ENCODE measurements around the gene FANCE.

FANCE gene

DNA sequence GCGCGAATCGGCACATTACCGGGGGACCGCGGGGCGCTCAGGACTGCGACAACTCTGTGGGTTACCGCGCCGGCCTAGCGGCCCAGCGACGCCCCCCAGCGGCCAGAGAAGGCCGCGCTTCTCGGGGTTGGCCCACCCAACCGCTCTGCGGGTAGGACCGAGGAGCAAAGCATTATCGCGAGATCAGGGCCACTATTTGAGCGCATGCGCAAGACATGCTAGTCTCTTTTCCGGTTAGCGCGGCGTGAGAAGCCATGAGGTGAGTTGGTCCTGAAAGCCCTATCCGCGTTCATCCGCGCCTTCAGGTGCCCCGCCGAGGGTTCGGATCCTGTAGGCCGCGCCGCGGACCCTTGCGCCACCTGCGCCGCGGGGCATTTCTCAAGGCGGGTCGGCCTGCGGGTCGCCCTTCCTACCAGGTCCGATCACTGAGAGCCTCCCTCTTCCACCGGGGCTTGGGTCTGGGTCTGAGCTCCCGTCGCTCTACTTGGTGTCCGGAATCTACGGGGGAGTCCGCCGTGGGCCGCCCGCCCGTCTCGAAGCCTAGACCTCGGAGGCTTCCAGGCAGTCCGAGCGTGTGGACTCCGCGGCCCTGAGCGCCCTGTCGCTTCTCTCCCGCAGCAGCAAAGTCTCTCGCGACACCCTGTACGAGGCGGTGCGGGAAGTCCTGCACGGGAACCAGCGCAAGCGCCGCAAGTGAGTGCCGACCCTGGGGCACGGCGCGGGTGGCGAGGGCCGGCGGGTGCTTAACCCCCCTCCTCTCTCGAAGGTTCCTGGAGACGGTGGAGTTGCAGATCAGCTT lies 16.2 kb downstream of the FANCE start, which contains the start of gene RPL10A:
RPL10A (plus strand) TSS at position 221 of the 799 bp plus-strand sequence; CDS start at position 255, 34 bp downstream.
- peak; percentile 91 for DNase-seq (ENCODE audit: low read depth)

DNA sequence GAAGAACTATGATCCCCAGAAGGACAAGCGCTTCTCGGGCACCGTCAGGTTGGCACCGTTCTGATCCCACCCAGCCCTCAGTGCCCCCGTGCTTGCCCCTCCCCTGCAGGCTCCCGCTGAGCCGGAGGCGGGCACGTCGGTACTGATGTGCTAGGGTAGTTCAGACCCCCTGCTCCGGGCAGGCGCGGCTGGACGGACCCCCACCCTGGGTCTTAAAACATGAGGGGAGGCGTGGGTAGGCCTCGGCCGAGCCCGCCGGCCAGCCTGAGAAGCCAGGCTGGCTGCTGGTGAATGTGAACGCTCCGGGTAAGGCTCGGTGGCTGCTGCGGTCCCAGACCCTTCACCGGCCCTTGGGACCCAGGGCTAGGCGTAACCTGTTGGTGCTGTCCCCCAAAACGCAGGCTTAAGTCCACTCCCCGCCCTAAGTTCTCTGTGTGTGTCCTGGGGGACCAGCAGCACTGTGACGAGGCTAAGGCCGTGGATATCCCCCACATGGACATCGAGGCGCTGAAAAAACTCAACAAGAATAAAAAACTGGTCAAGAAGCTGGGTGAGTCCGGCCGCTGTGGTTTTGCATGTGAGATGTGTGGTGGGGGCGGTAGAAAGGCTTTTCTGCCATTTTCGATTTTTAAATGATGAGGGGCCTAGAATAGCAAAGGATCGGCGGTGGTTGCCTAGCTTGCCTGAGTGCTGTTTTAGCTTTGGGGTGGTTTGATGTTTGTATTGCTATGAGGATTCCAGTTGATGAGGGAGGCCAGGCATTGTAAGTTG lies 17.0 kb downstream of the FANCE start:
- no peak for DNase-seq (ENCODE audit: low read depth)

DNA sequence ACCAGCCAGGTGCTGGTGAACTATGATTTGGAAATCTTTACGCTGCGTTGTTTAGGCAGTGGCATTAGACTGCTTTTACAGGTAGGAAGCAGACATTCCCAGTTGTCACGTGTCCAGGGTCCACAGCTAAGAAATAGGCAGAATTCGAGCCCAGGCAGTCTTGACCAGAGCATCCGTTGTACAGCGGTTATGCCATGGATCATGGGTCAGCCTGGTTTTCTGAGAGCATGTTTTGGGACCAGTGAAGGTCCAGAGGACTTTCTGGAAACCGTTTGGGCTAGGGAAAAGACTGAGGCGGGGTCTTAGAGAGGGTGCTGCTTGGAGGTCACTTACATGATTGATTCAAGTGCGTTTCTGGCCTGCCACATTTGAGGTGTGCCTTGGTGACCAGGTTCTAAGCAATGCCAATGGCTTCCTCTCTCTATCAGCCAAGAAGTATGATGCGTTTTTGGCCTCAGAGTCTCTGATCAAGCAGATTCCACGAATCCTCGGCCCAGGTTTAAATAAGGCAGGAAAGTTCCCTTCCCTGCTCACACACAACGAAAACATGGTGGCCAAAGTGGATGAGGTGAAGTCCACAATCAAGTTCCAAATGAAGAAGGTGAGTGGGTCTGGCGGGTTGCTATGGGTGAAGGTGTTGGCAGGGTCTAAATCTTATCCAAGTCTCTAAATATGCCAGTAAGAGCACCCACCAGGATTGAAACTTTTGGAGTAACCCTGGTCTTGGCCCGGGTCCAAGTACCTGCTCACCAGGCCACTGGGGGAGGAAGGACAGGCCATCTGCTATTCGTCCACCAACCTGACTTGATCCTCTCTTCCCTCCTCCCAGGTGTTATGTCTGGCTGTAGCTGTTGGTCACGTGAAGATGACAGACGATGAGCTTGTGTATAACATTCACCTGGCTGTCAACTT lies 17.9 kb downstream of the FANCE start:
- no peak for DNase-seq (ENCODE audit: low read depth)

DNA sequence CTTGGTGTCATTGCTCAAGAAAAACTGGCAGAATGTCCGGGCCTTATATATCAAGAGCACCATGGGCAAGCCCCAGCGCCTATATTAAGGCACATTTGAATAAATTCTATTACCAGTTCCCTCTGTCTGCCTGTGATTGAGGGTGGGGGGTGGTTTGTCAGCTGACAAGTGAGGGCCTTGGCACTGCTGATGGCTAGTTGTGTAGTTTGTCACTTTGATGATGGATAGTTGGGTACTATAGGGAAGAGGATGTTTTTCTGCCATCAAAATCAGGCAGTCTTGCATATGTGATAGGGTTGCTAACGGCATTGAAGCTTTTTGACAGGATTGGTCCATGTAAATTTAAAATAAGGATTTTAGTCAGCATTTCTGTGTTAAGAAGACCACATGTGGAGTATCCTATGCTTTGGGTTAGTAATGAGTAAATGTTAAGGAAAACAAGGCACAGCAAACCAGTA lies 18.6 kb downstream of the FANCE start:
- DNase-seq (ENCODE audit: low read depth) = no peak

DNA sequence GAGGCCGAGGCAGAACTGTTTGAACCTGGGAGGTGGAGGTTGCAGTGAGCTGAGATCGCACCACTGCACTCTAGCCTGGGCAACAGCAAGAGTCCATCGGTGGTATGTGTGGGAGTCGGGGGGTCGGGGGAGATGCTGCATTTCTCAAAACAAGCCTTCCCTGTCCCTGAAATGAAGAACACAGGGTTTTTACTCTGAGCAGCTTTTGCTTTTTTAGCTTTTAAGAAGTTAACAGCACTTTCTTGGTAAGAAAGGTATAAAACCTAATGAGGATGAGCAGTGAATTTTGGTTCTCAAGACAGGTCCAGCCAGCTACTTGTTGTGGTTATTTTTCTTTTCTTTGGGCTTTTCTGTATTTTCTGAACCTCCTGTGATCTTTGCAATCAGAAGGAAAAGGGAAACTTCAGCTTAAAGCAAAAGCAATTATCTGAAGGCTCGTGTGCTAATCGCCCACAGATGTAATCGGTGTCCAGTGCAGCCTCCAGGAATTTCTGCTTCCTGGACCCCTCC lies 19.8 kb downstream of the FANCE start:
- no peak for DNase-seq (ENCODE audit: low read depth)

DNA sequence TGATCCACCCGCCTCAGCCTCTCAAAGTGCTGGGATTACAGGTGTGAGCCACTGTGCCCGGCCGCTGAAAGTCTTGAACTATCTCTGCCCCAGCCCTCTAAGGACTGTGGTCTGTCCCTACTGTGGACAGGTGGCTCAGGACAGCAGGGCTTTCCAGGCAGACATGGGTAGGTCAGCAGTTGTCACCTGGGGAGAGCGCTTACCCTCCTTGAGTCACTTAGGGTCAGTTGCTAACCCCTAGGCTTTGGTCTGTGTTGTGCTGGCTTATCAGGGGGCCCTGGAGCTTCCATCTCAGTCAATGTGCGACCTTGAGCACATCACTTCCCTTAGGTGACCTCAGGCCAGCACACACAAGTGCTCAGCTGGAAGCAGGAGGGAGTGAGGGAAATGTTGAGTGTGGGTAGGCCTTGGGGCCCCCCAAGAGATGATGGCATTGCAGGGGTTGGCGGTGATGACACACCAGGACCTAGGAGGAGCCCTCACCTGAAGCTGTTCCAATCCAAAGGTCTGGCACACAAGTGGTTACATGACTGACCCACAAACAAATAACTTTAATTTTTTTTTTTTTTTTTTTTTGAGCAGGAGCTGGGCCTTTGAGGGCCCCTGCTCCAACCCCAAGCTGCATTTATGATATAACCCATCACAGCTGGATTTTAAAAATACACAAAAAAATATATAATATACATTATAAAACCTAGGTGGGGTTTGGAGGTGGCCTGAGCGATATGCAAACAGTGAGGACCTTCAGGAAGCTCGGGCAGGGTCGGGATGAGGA lies 21.1 kb downstream of the FANCE start:
- DNase-seq (ENCODE audit: low read depth) = no peak

DNA sequence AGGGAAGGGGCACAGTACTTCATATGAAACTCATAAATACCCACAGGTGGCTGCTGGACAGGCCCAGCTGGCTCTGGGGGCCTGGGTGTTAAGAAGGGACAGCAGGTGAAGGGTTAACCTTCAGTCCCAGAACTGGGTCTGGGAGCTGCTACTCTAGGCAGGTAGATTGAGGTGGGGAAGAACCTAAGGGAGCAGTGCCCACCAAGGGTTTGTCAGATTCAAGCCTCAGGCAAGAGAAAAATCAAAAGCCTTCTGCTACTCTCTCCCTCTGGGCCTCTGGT lies 21.7 kb downstream of the FANCE start:
- no peak for DNase-seq (ENCODE audit: low read depth)

DNA sequence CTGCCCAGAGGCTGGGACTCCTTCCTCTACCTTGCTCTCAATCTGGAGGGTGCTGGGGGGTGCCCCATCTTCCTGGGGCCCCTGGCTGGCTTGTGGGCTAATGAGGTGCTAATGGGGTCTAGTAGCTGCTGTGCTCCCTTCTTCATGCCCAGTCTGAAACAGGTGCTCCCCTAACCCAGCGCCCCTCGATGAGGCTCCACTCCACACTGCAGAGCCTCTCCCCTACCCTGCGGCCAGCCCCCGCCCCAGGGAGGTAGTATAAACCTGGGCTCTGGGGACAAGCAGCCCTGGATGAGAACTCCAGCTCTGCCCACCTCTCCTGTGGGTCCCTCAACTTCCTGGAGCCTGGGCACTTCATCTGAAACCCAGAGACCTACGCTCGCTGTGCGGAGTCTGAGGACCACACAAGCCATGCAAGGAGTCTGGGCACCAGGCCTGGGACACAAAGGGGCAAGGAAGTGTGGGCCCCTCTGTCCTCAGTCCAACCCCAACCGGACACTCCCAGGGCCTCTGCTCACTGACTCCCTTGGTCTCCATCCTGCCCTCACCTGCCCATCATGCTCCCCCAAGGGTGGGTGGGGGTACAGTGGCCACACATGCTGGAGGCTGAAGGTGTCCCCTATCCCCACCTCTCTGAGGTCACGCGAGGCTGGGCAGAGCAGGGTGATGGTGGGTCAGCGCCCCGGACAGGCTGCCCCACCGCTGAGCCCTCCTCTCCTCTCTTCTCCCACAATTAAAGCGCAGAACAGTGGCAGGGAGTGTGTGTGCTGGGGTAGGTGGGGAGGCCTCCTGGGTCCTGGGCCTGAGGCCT lies 22.2 kb downstream of the FANCE start:
- DNase-seq (ENCODE audit: low read depth) = no peak

DNA sequence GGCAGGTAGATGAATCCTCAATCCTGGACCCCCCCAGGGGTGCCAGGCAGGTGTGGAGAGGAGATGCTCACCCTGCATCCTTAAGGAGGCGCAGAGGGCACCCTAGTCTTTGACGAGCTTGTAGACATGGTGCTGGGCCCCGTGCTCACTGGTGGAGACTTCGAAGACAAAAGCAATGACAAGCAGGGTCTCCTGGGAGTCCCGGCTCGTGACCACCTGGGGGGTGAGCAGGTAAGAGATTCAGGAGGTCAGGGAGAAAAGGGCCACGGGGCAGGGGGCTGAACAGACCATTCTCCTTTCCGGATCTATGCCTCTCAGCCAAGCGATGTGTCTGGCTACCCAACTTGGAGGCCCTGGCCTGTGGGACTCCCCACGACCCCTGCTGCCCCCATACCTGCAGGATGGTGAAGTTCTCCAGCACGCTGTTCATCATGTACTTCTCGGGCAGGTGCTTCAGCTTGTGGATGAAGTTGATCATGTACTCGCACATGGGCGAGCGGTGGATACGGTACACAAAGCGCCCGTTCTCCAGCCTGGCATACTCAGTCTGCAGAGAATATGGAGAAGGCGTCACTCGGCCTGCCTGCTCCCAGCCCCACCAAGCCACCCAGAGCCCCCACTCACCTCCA lies 22.9 kb downstream of the FANCE start:
- no peak for DNase-seq (ENCODE audit: low read depth)

DNA sequence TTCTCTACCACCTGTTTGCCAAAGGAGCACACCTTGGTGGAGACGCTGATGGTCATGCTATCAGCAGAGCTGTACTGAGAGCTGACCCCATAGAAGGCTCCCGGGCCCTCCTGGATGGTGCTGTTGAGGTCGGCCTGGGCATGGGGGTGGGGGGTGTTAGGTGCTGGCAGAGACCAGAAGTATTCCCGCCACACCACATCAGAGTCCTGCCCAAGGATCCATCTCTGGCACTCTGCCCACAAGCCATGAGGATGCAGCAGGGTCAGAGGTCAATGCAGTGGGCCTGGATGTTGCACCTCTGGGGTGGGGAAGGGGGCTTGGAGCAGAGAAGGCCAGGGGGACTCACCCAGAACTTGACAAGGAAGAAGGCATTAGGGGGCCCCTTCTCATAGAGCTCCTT lies 23.4 kb downstream of the FANCE start:
- DNase-seq (ENCODE audit: low read depth) = no peak

DNA sequence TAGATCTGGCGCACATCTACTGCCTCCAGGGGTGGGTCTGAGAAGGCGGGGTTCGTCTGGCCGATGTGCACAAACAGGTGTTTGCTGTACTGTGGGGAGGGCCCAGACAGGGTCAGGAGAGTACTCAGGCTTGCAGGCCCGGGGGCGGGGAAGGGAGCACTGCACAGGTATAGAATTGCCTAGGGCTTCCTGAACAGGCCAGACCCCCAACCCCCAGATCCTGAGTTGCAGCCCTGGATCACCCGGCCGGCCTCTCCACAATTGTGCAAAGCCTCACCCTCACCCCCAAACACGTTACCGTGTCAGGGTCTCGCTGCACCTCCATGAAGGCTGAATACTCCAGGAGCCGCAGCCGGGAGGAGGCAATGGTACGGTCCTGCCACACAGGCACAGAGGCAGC lies 23.9 kb downstream of the FANCE start:
- DNase-seq (ENCODE audit: low read depth) = no peak

DNA sequence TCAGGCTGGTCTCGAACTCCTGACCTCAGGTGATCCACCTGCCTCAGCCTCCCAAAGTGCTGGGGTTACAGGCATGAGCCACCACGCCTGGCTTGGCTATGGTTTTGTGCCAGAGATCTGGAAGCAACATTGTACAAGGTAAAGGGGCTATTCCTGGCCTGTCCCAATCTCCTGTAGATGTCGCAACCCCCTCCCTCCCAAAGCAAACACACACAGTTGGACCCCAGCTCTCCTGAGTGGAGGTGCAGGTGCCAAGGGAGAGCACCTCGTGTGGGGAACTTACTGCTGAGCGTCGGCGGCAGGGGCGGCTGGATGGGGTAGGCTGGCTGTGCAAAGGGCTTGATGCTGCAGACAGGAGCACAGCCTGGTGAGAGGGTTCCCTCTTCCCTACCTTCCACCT lies 24.9 kb downstream of the FANCE start:
- no peak for DNase-seq (ENCODE audit: low read depth)

DNA sequence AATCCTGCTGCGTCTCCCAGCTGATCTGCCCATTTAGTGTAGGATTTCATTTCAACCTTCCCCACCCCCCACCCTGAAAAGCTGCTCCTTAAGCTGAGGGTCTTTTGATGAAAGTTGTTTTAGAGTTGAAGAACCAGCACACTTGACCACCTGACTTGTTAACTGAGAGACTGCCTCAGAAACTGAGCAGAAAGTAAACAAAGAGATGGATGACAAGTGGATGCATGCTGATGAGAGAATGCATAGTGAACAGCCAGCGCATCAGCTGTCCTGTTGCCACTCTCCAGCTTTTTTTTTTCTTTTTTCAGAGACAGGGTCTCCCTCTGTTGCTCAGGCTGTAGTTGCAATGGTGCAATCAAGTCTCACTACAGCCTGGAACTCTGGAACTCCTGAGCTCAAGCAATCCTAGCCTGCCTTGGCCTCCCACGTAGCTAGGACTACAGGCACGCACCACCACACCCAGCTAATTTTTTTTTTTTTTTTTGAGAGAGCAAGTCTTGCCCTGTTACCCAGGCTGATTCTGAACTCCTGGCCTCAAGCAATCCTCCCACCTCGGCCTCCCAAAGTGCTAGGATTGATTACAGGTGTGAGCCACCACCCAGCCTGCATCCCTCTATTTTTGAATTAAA lies 25.5 kb downstream of the FANCE start:
- no peak for DNase-seq (ENCODE audit: low read depth)

DNA sequence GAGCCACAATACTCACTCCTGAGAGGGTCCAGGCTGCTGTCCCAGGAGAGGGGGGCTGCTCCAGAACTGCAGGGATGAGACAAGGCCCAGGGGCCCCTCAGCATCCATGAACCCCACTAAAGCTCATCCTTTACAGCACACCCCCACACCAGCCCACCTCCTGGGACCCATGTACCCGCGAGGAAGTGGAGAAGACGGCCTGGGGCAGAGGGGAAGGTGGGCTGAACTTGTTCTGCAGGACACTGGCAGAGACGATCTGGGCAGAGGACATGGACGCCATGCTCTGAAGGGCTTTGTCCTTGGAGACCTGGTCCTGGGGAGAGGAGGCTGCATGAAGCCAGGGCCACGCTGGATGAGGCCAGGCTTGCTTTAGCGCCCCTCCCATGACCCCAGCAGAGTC lies 26.1 kb downstream of the FANCE start:
- no peak for DNase-seq (ENCODE audit: low read depth)

DNA sequence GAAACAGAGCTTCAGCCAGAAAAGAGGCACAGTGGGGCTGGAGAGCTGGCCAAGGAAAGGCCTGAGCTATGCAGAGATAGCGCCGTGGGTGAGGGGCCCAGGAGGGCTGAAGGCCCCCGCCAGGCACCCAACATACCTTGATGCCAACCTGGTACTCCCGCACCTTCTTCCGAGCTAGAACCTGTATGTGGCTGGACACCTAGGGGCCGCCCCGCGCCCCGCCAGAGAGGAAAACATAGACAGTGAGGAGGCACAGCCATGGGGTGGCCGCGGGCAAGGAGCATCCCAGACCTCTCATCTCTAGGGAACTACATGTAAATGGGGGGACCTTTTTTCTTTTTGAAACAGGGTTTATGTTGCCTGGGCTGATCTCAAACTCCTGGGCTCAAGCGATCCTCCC lies 28.0 kb downstream of the FANCE start:
- DNase-seq (ENCODE audit: low read depth) = no peak

DNA sequence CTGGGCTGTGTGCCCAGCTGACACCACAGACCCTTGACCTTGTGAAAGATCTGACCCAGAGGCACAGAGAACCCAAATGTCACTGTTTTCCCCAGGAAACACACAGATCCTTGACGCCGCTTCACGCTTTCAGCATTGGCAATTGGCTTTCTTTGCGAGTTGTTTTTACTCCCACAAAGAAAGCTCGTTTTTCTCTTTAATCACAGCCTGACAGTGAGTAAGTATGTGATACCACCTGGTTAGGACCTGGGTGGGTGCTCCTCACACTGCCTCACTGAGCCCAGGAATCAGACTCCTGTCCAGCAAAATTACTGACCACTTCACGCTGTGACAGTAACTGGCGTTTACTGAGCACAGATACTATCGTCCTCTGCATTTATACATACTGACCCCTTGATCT lies 29.1 kb downstream of the FANCE start:
- DNase-seq (ENCODE audit: low read depth) = no peak

DNA sequence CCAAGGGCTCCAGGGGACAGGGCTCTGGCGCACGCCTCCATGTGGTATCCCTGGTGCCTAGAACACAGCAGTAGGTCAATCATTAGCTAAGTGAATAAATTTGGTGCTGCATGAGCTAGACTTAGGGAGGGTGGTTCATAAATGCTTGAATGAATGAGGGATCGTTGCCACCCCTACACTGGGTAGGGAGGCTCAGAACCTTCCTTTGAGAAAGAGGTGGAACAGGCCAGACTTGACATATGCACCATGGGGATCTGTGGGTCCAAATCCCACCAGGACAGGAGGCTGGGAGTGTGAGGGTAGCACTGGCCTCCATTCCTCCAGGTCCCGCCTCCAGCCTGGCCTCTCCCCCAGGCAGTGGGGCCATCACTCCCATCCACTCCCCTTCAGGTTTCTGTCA lies 30.9 kb downstream of the FANCE start:
- no peak for DNase-seq (ENCODE audit: low read depth)

DNA sequence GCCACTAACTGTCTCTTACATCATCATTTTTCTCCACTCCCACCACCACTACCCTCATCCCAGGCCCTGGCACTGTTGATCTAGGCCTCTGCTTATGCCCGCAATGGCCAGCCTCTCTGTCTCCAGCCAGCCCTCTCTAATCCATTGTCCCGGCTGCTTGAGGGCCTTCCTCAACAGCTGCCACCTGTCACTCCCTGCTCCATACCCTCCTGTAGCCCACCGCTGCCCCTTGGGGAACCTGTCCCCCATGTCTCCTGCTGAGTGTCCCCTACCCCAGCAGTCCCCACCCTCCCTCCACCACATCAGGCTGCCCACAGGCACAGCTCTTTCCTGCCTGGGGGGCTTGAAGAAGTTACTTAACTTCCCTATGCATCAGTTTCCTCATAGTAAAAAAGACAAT lies 31.4 kb downstream of the FANCE start:
- no peak for DNase-seq (ENCODE audit: low read depth)

DNA sequence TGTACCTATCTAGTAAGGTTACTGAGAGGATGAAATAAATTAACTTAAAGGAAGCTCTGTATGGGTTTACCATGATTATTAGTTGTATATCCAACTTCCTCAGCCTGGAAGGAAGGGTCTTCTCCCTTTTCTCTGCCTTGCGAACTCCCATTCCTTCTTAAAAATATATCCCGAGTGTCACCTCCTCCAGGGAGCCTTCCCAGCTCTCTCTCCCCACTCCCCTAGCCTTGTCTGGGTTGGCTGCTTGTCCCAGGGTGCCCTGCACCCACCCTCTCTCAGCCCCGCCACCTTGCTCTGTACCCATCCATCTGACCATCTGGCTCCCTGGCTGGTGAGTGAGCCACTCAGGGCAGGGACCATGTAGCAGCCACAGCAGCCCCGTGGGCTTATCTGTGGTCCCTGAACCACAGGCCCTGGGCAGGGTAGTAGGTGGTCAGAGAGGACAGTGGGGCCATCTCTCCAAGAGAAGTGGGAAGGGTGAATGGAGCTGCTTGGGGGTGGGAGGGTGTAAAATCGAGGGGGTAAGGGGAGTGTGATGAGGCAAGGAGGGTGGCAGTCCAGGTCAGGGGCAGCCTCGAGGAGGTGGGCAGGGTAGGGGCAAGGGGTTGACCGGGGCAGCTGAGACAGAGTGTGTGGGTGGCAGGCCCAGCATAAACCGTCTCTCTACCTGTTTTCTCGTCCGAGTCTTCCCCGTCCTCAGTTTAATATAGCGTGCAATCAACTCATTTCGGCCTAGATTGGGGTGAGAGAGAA lies 31.9 kb downstream of the FANCE start:
- no peak for DNase-seq (ENCODE audit: low read depth)

Data from T-helper 22 cell (primary cell).